OCI-M1 (cell line): ENCODE data around the gene OR52M1.

Experiments used
- DNase-seq: peaks from one replicate; lab custom pipeline; 2025; lab: John Stamatoyannopoulos, UW

The OR52M1 gene

GRCh38 chr11:4569075-4569474 lies 24.1 kb downstream of the OR52M1 start:
- no peak for DNase-seq

- peak; percentile 10 for DNase-seq
Measured at GRCh38 chr11:4576880-4577279, 31.9 kb downstream of the OR52M1 start.

- DNase-seq, result no peak
Measured at GRCh38 chr11:4577761-4578160, 32.8 kb downstream of the OR52M1 start.

GRCh38 chr11:4578624-4579023 lies 33.6 kb downstream of the OR52M1 start:
- DNase-seq, result no peak

GRCh38 chr11:4580124-4580523 lies 35.1 kb downstream of the OR52M1 start:
- DNase-seq, result peak; percentile 22

- DNase-seq, result no peak
Measured at GRCh38 chr11:4581443-4581842, 36.5 kb downstream of the OR52M1 start, which contains the start of gene OR52I2. TSS of gene OR52I2 (plus strand) at chr11:4581743.

GRCh38 chr11:4589017-4589416 lies 44.0 kb downstream of the OR52M1 start:
- DNase-seq, result no peak

- no peak for DNase-seq
Measured at GRCh38 chr11:4593739-4594138, 48.7 kb downstream of the OR52M1 start, which contains the start of gene OR52I1. TSS of gene OR52I1 (plus strand) at chr11:4594039. CDS start at chr11:4594039, 0 bp downstream.
